ENCODE measurements around the gene WDR62. TPM values are rescaled to one million over a fixed set of nuclear protein-coding genes. Genes with fewer than 3 reads are reported as not detected.
"Not testable (repeated sequence)": the region's sequence is repeated elsewhere in the genome, so short reads cannot be mapped to it uniquely, and the experiment has no call there.

The WDR62 gene
- total RNA-seq, 2 experiments from 2014 or later = 34.5 to 46.0 TPM

GRCh38 chr19:36049080-36049698 is 5.5 kb upstream of the WDR62 start:
- Mint-ChIP-seq H3K4me1 (peaks cover 12% of the 10 kb centered on the region), H3K9me3 (ENCODE audit: low read depth) (no peaks in the 10 kb centered on the region), H3K4me3 (no peak overlapping the region), H3K27me3 (no peaks in the 10 kb centered on the region), H3K36me3 (peaks cover 9% of the 10 kb centered on the region), H3K27ac (no peak overlapping the region)
- ATAC-seq = no peak
- no peak for DNase-seq
- CTCF ChIA-PET = no interaction called here

GRCh38 chr19:36051236-36051635 is 3.5 kb upstream of the WDR62 start:
- Mint-ChIP-seq H3K4me1 (peaks cover 22% of the 10 kb centered on the region), H3K9me3 (ENCODE audit: low read depth) (no peaks in the 10 kb centered on the region), H3K36me3 (peaks cover 3% of the 10 kb centered on the region), H3K27me3 (no peaks in the 10 kb centered on the region), H3K4me3 (no peak overlapping the region), H3K27ac (no peak overlapping the region)
- no peak for ATAC-seq
- DNase-seq = no peak
- CTCF ChIA-PET = no interaction called here

- no peaks in the 10 kb centered on the region for H3K27me3 Mint-ChIP-seq
- H3K9me3 Mint-ChIP-seq (ENCODE audit: low read depth) = no peaks in the 10 kb centered on the region
- H3K4me1 Mint-ChIP-seq = peaks cover 25% of the 10 kb centered on the region
- CTCF ChIA-PET = no interaction called here
- H3K27ac Mint-ChIP-seq = no peak overlapping the region
- no peak for ATAC-seq
- H3K4me3 Mint-ChIP-seq = no peak overlapping the region
- peaks cover 3% of the 10 kb centered on the region for H3K36me3 Mint-ChIP-seq
- no peak for DNase-seq
Measured at GRCh38 chr19:36051637-36052036, 3.1 kb upstream of the WDR62 start.

GRCh38 chr19:36054119-36054732 is 471 bp upstream of the WDR62 start, which contains the start of gene THAP8:
THAP8 (minus strand) TSS chr19:36054285; CDS start chr19:36054217, 68 bp downstream.
- H3K9me3 Mint-ChIP-seq (ENCODE audit: low read depth) = no peaks in the 10 kb centered on the region
- peak within 1 kb of the TSS; percentile 98 for H3K27ac Mint-ChIP-seq
- DNase-seq = peak; percentile 100
- H3K27me3 Mint-ChIP-seq = no peaks in the 10 kb centered on the region
- H3K4me1 Mint-ChIP-seq = peaks cover 40% of the 10 kb centered on the region
- CTCF ChIA-PET = interaction anchor here (0.8 to 2.2 kb wide), 8 partner anchors 25 to 406 kb away, joined by 3 to 5 read pairs (median 4); partner anchors contain the start of gene COX6B1
- H3K36me3 Mint-ChIP-seq = peaks cover 12% of the 10 kb centered on the region
- ATAC-seq = peak; percentile 90
- peak within 1 kb of the TSS; percentile 98 for H3K4me3 Mint-ChIP-seq

GRCh38 chr19:36058481-36059179 is 3.9 kb downstream of the WDR62 start:
- no peak for DNase-seq
- no peak for ATAC-seq
- Mint-ChIP-seq H3K27me3 (no peaks in the 10 kb centered on the region), H3K9me3 (ENCODE audit: low read depth) (no peaks in the 10 kb centered on the region), H3K4me1 (peaks cover 32% of the 10 kb centered on the region), H3K27ac (no peak overlapping the region), H3K4me3 (no peak overlapping the region), H3K36me3 (peaks cover 26% of the 10 kb centered on the region)
- CTCF ChIA-PET = no interaction called here

- DNase-seq (no peak), ATAC-seq (no peak)
- Mint-ChIP-seq H3K4me3 (no peak overlapping the region), H3K36me3 (peaks cover 29% of the 10 kb centered on the region), H3K9me3 (ENCODE audit: low read depth) (no peaks in the 10 kb centered on the region), H3K27ac (no peak overlapping the region), H3K27me3 (no peaks in the 10 kb centered on the region), H3K4me1 (peaks cover 29% of the 10 kb centered on the region)
- CTCF ChIA-PET = interaction anchor here (0.8 to 1.7 kb wide), 2 partner anchors 57 to 110 kb away, joined by 5 to 8 read pairs; no protein-coding TSS in a partner anchor
Measured at GRCh38 chr19:36059180-36059910, 4.6 kb downstream of the WDR62 start.

- Mint-ChIP-seq H3K36me3 (peaks cover 36% of the 10 kb centered on the region), H3K27ac (no peak overlapping the region), H3K27me3 (no peaks in the 10 kb centered on the region), H3K4me1 (peaks cover 26% of the 10 kb centered on the region), H3K4me3 (no peak overlapping the region), H3K9me3 (ENCODE audit: low read depth) (no peaks in the 10 kb centered on the region)
- DNase-seq (no peak), ATAC-seq (no peak)
- CTCF ChIA-PET = interaction anchor here (0.8 to 1.7 kb wide), 3 partner anchors 58 to 109 kb away, joined by 3 to 8 read pairs (median 5); no protein-coding TSS in a partner anchor
Measured at GRCh38 chr19:36060430-36060829, 5.7 kb downstream of the WDR62 start.

GRCh38 chr19:36061367-36061766 is 6.7 kb downstream of the WDR62 start:
- no peak overlapping the region for H3K27ac Mint-ChIP-seq

GRCh38 chr19:36064826-36065225 is 10.1 kb downstream of the WDR62 start:
- ATAC-seq = no peak
- H3K27me3 Mint-ChIP-seq = no peaks in the 10 kb centered on the region
- H3K27ac Mint-ChIP-seq = no peak overlapping the region
- peaks cover 50% of the 10 kb centered on the region for H3K36me3 Mint-ChIP-seq
- H3K9me3 Mint-ChIP-seq (ENCODE audit: low read depth) = no peaks in the 10 kb centered on the region
- DNase-seq = no peak
- no peak overlapping the region for H3K4me3 Mint-ChIP-seq
- CTCF ChIA-PET = no interaction called here
- H3K4me1 Mint-ChIP-seq = no peaks in the 10 kb centered on the region

More at GRCh38 chr19:36061367-36061766, 6.7 kb downstream of the WDR62 start:
- no peaks in the 10 kb centered on the region for H3K9me3 Mint-ChIP-seq (ENCODE audit: low read depth)
- ATAC-seq (no peak), DNase-seq (no peak)
- H3K27me3 Mint-ChIP-seq = no peaks in the 10 kb centered on the region
- no peak overlapping the region for H3K4me3 Mint-ChIP-seq
- peaks cover 42% of the 10 kb centered on the region for H3K36me3 Mint-ChIP-seq
- CTCF ChIA-PET = interaction anchor here (1.2 to 1.4 kb wide), 2 partner anchors 47 to 67 kb away, joined by 3 read pairs; partner anchors contain the start of gene ALKBH6
- H3K4me1 Mint-ChIP-seq = peaks cover 18% of the 10 kb centered on the region

- H3K27ac Mint-ChIP-seq = no peak overlapping the region
- no peaks in the 10 kb centered on the region for H3K4me1 Mint-ChIP-seq
- no peaks in the 10 kb centered on the region for H3K9me3 Mint-ChIP-seq (ENCODE audit: low read depth)
- no peaks in the 10 kb centered on the region for H3K27me3 Mint-ChIP-seq
- peaks cover 55% of the 10 kb centered on the region for H3K36me3 Mint-ChIP-seq
- CTCF ChIA-PET = interaction anchor here (1.6 kb wide), 1 partner anchor 103 kb away, joined by 3 read pairs; no protein-coding TSS in a partner anchor
- H3K4me3 Mint-ChIP-seq = no peak overlapping the region
- DNase-seq = no peak
- ATAC-seq = no peak
Measured at GRCh38 chr19:36067681-36068080, 13.0 kb downstream of the WDR62 start.

- peaks cover 56% of the 10 kb centered on the region for H3K36me3 Mint-ChIP-seq
- H3K27ac Mint-ChIP-seq, H3K4me1 Mint-ChIP-seq: not testable (repeated sequence)
Measured at GRCh38 chr19:36068810-36069499, 14.3 kb downstream of the WDR62 start.

GRCh38 chr19:36072081-36072480 is 17.4 kb downstream of the WDR62 start:
- ATAC-seq = no peak
- no peak for DNase-seq
- Mint-ChIP-seq H3K4me3 (no peak overlapping the region), H3K4me1 (no peaks in the 10 kb centered on the region), H3K36me3 (peaks cover 49% of the 10 kb centered on the region), H3K27me3 (no peaks in the 10 kb centered on the region), H3K9me3 (ENCODE audit: low read depth) (no peaks in the 10 kb centered on the region), H3K27ac (no peak overlapping the region)
- CTCF ChIA-PET = no interaction called here

More at GRCh38 chr19:36068810-36069499, 14.3 kb downstream of the WDR62 start:
- H3K27me3 Mint-ChIP-seq; H3K4me3 Mint-ChIP-seq; DNase-seq; ATAC-seq; CTCF ChIA-PET; H3K9me3 Mint-ChIP-seq (ENCODE audit: low read depth): not testable (repeated sequence)
